Left lobe of liver (tissue), 2 donors: ENCODE results near the gene MAGEA4. TPM values are rescaled to one million over a fixed set of nuclear protein-coding genes. Genes with fewer than 3 reads are reported as not detected.
A peak's percentile ranks its signal among the peaks of the same experiment; 100 is the strongest.

Experiments used
- ATAC-seq: fragments of 200-7000 bp; cut with Tn5 transposase; one replicate; pipeline ENCODE4 v1.9.1; 2020; ENCODE audit warnings: mild to moderate bottlenecking, moderate library complexity
- DNase-seq: peaks from one replicate; pipeline ENCODE4 v3.0.0-alpha.2; 2020; ENCODE audit warnings: low spot score
- total RNA-seq: library from RNA; stranded (reverse); gene quantifications from one replicate; pipeline ENCODE4 v1.2.1, GENCODE V29; 2021
- donor health status: DM: no; HTN: no; CAD: no; lungs with moderate emphysema.
- donor health status: DM: no; HTN: yes; CAD: no.

MAGEA4 gene
- total RNA-seq, 1 donor from 2014 or later, result not detected

DNA sequence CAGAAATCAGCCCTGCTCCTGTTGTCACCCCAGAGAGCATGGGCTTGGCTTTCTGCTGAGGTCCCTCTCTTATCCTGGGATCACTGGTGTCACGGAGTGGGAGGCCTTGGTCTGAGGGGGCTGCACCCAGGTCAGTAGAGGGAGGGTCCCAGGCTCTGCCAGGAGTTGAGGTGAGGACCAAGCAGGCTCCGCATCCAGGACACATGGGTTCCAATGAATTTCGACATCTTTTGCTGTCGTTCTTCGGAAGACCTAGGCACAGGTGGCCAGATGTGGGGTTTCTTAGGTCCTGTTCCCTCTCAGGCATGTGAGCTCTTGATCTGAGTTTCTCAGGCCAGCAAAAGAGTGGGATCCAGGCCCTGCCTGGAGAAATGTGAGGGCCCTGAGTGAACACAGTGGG is 10.0 kb downstream of the MAGEA4 start:
- ATAC-seq, result no peak
- no peak for DNase-seq

DNA sequence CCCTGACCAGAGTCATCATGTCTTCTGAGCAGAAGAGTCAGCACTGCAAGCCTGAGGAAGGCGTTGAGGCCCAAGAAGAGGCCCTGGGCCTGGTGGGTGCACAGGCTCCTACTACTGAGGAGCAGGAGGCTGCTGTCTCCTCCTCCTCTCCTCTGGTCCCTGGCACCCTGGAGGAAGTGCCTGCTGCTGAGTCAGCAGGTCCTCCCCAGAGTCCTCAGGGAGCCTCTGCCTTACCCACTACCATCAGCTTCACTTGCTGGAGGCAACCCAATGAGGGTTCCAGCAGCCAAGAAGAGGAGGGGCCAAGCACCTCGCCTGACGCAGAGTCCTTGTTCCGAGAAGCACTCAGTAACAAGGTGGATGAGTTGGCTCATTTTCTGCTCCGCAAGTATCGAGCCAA is 11.0 kb downstream of the MAGEA4 start:
- ATAC-seq, result no peak
- DNase-seq, result no peak

DNA sequence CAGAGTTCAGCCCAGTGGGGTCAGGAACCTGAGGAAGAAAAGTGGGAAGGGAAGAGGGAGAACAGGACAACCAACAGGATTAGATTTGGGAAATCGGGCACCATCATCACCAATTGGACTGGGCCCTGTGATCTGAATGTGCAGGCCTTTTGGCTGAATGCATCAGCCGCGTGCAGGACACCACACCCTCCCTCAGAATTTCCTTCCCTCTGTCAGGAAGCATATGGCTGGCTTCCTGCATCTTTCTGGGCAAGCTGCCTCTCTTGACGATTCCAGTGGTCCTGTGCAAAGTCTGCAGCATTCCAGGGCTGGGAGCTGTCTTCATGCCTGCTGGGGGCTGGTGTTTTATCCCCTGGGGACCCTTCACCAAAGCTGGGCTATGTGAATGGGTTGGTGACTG is 16.4 kb downstream of the MAGEA4 start:
- DNase-seq, result no peak
- ATAC-seq, result no peak

DNA sequence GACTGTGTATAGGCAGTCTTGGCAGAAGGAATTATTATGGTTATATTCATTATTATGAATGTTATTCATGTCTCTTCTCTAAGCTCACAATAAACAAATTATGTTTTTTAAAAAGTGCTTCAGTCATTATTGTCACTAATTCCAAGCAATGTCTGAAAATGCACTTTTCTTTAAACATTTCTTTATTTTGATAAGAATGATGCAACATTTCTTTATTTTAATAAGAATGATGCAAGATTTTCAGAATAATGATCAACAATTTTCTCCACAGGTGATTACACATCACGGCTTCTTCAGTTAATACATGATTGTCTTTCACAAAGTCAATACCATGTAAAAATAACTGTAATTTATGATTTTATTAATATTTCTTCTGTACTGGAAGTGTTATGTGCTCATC is 22.7 kb downstream of the MAGEA4 start:
- ATAC-seq (no peak), DNase-seq (no peak)

DNA sequence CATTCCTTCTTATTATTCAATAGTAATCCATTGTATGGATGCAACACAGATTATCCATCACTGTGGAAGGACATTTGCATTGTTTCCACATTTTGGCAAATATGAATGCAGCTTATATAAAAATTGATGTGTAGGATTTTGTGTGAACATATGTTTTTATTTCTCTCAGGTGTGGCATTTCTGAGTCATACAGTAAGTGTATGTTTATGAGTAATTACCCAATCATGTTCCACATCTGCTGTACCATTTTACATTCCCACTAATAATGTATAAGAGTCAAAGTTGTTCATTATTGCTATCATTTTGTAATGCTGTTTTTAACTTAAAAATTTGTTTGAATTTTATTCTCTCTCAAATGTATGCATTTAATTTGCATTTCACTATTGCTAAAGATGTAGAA is 25.5 kb downstream of the MAGEA4 start:
- DNase-seq (no peak), ATAC-seq (no peak)

DNA sequence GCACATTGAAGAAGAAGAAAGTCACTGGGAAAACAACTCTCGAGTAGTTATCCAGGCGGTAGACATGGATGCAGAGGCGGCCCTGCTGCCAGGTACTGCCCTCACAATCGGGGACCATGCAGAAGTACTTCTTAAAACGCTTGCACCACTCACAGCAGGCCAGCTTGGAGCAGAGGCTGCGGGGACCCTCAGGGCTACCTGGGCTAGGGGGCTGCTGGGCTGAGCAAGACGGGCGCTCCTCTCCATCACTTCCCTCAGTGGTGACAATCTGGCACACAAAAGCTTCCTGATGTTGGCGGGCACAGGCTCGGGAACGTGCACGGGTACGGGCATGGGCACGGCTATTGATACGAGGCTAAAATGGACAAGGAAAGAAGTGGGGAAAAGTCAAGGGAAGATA is 42.0 kb downstream of the MAGEA4 start:
- DNase-seq (no peak), ATAC-seq (no peak)

DNA sequence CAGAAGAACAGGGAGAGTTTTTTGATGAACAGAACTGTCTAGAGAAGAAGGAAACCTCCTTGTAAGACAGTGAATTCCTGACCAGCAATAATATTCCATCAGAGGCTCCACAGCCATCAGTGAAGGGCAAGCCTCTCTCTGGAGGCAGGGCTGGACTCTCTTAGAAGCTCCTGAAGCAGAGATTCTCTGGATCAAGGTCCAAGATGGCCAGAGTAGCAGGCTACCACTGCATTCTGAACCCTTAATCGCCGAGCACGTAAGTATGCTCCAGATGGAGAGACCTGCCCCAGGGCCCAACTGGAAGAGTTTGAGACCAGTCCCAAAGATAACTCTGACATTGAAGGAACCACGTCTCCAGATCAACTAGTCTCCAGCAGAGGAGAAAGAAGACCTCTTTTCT is 45.4 kb downstream of the MAGEA4 start:
- no peak for ATAC-seq
- no peak for DNase-seq

DNA sequence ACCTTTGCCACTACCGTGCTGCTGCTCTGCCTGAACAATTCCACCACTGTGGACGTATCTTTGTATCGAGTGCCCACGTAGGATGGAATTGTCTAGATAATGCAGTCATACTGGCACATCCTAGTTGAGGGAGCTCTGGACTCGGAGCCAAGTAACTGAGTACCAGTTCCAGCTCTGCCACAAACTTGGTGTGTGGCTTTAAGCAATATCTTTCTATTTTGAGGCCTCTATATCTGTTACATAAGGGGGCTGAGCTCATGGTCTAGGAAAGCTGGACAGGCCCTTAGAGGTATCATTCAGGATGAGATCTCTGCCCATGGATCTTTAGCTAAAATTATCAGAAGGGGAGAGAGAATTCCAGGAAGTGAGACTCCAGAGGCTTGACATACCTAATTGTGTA is 49.3 kb downstream of the MAGEA4 start:
- ATAC-seq (no peak), DNase-seq (no peak)

DNA sequence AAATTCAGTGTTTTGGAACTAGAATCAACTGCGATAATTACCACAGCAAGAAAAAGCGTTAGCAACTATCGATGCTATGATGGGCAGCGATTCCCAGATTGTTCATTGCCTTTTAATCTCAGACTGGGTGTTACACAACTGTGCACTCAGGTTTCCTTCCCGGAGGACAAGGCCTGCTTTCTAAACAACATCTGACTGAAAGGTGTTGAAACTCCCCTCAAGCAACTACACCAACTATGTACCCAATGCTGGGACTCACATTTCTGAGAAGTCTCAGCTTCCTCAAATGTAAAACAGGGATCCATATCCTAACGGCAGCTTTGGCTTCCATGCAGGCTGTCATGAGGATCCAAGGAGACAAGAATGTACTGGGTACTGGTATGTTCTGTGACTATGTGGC is 53.5 kb downstream of the MAGEA4 start:
- ATAC-seq (no peak), DNase-seq (no peak)

DNA sequence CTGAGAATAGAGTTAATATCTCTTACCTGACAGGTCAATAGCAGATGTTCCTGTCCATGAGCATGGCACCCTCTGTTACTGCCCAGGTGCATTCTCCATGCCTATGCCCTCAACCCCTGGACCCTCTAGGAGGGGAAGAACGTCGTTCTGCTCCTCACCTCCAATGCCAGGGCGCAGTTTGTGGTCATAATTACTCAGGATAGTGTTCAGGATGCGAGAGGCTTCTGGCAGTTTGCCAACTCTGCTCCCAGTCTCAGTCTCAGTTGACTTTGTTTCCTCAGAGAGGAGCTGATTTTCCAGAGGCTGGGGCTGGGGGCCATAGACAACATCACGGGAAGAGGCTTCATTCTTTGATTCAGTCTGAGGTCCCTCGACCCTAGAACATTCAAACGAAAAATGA is 57.3 kb downstream of the MAGEA4 start:
- ATAC-seq (no peak), DNase-seq (no peak)

DNA sequence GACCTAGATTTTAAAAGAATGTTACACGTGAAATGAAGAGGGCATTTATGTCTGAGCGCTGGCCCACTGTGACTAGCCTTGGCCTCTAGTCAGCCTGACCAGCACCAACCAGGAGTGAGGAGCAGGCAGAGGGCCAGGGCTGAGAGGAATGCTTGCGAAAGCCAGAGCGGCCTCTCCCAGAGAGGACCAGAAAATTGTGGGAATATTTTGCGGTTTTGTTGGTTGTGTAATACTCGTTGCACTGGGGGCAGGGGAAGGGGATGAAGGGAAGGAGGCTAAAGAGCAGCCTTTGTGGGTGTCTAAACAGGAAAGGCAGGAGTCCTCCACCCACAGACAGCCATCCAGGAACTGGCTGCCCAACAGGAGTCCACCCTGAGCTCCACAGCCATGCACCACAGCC is 58.0 kb downstream of the MAGEA4 start:
- DNase-seq (peak; percentile 69), ATAC-seq (peak; percentile 89)

DNA sequence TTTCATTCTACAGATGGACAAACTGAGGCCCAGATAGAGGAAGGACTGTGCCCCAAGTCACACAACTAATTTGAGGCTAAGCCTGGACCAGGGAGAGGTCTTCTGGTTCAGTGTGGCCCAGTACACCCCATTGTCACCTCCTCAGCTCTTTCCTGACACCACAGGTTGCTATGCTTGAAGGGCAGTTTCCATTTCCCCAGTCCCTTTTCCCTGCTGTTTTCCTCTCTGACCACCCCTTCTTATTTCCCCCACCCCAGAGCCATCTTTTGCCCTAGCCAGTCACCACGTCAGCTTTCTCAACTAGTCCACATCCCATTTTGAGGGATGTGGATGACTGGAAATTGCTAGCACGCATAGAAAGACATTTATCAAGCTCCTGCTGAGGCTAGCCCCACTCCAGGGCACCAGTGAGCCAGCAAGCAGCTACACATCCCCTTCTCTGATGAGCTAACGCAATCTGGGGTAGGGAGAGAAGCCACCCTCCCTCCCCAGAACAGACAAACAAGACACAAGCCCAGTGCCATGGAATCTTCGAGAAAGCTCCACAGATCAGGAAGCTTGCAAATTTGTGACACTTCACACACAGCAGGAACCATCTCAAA is 60.5 kb downstream of the MAGEA4 start:
- ATAC-seq, result no peak
- no peak for DNase-seq

DNA sequence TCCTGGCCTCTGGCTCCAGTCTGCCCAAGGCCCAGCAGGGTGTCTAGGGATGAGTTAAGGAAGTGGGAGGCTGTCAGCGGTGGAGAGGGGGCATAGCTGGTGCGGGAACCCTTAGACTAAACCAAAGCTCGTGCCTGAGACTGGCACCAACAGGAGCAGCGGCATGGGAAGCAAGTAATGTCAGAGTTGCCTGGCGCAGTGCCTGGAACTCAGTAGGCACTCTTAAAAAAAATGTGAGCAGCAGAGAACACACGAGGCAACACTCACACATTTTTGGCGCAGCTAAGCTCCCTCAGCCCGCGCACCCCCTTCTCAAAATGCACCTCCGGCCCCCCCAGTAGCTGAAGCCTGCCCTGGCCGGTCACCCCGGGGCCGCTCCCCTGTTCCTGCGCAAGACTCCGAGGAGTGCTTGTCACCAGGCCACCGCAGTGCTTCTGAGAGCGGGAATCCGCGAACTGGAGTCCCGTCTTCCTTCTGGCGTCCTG is 61.2 kb downstream of the MAGEA4 start:
- ATAC-seq, result peak; percentile 12

More for the DNA sequence above, 61.2 kb downstream of the MAGEA4 start:
- DNase-seq, result no peak

Other genes starting within 250 kb of the MAGEA4 start
- gene PRRG3, start 217.4 kb upstream of the MAGEA4 start, total RNA-seq, result 0.38 TPM
- not detected for gene FATE1, start 196.9 kb upstream of the MAGEA4 start, total RNA-seq
- gene CNGA2, start 178.1 kb upstream of the MAGEA4 start, total RNA-seq, result not detected
- 2.1 TPM for gene GABRE, start 61.8 kb downstream of the MAGEA4 start, total RNA-seq
- not detected for gene MAGEA10, start 225.7 kb downstream of the MAGEA4 start, total RNA-seq